Endothelial cell (in vitro differentiated cells): ENCODE measurements around the gene ORC4. TPM values are rescaled to one million over a fixed set of nuclear protein-coding genes. Genes with fewer than 3 reads are reported as not detected.

Experiments
- DNase-seq: peaks from one replicate; pipeline ENCODE4 v3.0.0; 2021; ENCODE audit warnings: low spot score
- H3K27ac Mint-ChIP-seq: one replicate; pipeline ENCODE4 v1.8.0; 2021; ENCODE audit warnings: mixed read lengths, inconsistent platforms; ENCODE audit not compliant: unreplicated experiment
- H3K27me3 Mint-ChIP-seq: one replicate; pipeline ENCODE4 v1.8.0; 2021; ENCODE audit warnings: mild to moderate bottlenecking, moderate library complexity, mixed read lengths, inconsistent platforms; ENCODE audit not compliant: unreplicated experiment
- H3K36me3 Mint-ChIP-seq: one replicate; pipeline ENCODE4 v1.8.0; 2021; ENCODE audit warnings: mild to moderate bottlenecking, low read depth, mixed read lengths, inconsistent platforms; ENCODE audit not compliant: unreplicated experiment
- H3K4me1 Mint-ChIP-seq: one replicate; pipeline ENCODE4 v1.8.0; 2021; ENCODE audit warnings: mild to moderate bottlenecking, mixed read lengths, inconsistent platforms; ENCODE audit not compliant: unreplicated experiment
- H3K4me3 Mint-ChIP-seq: one replicate; pipeline ENCODE4 v1.8.0; 2021; ENCODE audit warnings: mild to moderate bottlenecking, mixed read lengths, inconsistent platforms; ENCODE audit not compliant: unreplicated experiment
- H3K9me3 Mint-ChIP-seq: one replicate; pipeline ENCODE4 v1.8.0; 2021; ENCODE audit warnings: mixed read lengths, inconsistent platforms; ENCODE audit not compliant: unreplicated experiment
- total RNA-seq: library from RNA; stranded (reverse); fragmentation: NEBNext Ultra II Directional; extraction: Animal tissue kit (Norgen Biotek cat#: 25700); gene quantifications from one replicate; pipeline ENCODE4 v1.2.1, GENCODE V29; 2021; ENCODE audit not compliant: unreplicated experiment
- TF ChIP-seq, protein P1 (sequence below): fragments of 200-600 bp; sonication (generic); IDR thresholded peaks from one replicate; pipeline ENCODE4 v1.5.0; 2021; ENCODE audit warnings: antibody characterized with exemption; ENCODE audit not compliant: unreplicated experiment

The ORC4 gene
- total RNA-seq, 1 donor from 2014 or later = 41.3 TPM

DNA sequence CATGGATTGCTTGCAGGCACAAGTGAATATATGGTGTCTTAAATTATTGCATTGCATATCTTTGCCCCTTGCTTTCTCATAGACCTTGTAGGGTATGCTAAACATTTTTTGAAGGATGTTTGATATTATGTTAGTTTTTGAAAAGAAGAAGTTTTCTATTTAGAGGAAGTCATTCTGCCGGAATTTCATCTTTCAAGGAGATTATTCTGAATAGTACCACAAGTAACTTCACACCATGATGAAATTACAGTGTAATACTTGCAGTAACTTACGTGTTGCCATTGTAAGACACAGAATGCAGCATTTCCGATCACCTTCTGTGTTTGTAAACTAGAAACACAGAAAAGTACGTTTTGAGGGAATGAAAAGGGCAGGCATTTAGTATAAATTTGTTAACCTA is 103.8 kb downstream of the ORC4 start:
- peaks cover 1% of the 10 kb centered on the region for H3K27me3 Mint-ChIP-seq
- no peak overlapping the region for H3K27ac Mint-ChIP-seq
- H3K36me3 Mint-ChIP-seq = peaks cover 4% of the 10 kb centered on the region

DNA sequence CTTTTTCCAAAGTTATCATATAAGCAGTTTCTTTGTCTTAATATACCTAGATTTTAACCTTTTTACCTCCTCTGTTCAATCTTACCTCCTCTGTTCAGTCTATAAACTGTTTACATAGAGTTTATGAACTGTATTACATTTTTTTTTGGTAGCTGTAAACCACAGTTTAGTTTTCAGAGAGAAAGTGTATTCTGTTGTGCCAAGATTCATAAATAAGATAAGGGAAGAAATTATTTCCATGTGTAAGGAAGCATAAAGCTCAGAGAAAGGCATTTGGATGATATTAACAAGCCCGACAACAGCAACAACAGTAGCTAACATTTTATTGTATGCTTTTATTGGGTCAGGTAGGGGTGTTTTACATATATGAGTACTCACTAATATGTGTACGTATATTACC is 104.5 kb downstream of the ORC4 start:
- Mint-ChIP-seq H3K9me3 (no peaks in the 10 kb centered on the region), H3K27me3 (peaks cover 1% of the 10 kb centered on the region), H3K4me1 (no peaks in the 10 kb centered on the region), H3K4me3 (no peak overlapping the region), H3K27ac (no peak overlapping the region), H3K36me3 (peaks cover 4% of the 10 kb centered on the region)
- TF ChIP-seq, protein P1, sequence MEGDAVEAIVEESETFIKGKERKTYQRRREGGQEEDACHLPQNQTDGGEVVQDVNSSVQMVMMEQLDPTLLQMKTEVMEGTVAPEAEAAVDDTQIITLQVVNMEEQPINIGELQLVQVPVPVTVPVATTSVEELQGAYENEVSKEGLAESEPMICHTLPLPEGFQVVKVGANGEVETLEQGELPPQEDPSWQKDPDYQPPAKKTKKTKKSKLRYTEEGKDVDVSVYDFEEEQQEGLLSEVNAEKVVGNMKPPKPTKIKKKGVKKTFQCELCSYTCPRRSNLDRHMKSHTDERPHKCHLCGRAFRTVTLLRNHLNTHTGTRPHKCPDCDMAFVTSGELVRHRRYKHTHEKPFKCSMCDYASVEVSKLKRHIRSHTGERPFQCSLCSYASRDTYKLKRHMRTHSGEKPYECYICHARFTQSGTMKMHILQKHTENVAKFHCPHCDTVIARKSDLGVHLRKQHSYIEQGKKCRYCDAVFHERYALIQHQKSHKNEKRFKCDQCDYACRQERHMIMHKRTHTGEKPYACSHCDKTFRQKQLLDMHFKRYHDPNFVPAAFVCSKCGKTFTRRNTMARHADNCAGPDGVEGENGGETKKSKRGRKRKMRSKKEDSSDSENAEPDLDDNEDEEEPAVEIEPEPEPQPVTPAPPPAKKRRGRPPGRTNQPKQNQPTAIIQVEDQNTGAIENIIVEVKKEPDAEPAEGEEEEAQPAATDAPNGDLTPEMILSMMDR = no peak
- DNase-seq = no peak

More for the DNA sequence above, 103.8 kb downstream of the ORC4 start:
- Mint-ChIP-seq H3K4me1 (no peaks in the 10 kb centered on the region), H3K4me3 (no peak overlapping the region), H3K9me3 (no peaks in the 10 kb centered on the region)
- TF ChIP-seq, protein P1 = no peak
- no peak for DNase-seq

DNA sequence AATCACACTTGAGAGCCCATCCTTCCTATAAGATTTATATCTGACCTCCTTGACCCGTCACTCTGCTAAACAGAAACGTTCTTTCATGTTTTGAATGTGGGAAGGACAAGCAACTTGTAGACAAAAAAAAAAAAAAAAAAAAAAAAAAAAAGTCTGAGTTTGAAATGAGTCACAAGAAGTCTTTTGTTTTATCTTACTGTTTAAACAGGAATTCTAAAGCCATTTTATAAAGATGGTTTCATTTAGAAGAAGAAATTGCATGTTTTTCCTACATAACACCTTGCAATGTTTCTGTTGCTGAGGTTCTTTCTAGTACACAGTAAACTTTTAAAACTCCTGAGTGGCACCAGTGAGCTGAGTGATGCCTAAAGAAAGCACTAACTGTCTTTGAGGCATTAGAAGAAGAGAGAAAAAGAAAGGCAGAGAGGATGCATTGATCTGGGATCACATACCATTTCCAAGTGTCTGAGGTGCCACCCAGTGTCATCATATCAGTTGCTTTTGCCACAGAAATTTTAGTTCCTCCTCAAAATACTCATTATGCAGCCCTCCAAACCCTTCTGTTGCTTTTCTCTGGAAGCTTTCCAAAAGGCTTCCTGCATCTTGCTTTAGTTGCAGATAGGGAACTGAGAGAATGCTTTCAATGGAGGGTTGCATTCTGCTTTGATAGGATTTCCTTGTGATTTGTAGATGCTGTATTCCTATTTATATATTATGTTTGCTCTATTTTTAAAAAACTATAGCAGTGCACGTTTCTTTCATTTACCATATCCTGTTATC is 106.6 kb downstream of the ORC4 start:
- no peak overlapping the region for H3K27ac Mint-ChIP-seq
- TF ChIP-seq, protein P1 = no peak
- no peak overlapping the region for H3K4me3 Mint-ChIP-seq
- H3K27me3 Mint-ChIP-seq = peaks cover 1% of the 10 kb centered on the region
- DNase-seq = no peak
- H3K36me3 Mint-ChIP-seq = peaks cover 2% of the 10 kb centered on the region
- H3K4me1 Mint-ChIP-seq = peaks cover 4% of the 10 kb centered on the region
- no peaks in the 10 kb centered on the region for H3K9me3 Mint-ChIP-seq

DNA sequence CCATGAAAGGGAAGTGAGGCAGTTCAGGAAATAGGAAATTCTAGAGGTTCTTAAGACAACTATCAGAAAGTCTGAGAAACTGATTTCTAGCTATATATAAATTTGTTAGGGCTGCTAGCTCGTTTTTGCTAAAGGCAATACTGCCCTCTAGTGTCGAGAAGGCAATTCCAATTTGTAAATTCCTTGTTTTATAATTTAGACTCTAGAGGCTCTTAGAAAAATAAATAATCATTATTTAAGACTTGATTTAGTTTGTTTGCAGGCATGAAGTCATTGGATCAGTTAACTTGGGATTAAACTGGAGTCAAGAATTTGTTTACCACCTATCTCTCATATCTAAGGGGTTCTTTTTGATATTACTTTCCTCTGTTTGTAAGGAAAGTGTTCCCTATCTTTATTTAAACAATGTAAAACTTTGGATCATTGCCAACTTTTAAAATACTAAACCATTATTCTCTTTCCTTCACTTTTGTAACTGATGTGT is 109.5 kb downstream of the ORC4 start:
- no peak overlapping the region for H3K4me3 Mint-ChIP-seq
- peak; percentile 24 for DNase-seq
- H3K4me1 Mint-ChIP-seq = peaks cover 4% of the 10 kb centered on the region
- no peaks in the 10 kb centered on the region for H3K36me3 Mint-ChIP-seq
- H3K27ac Mint-ChIP-seq = peak overlapping the region; percentile 74
- H3K27me3 Mint-ChIP-seq = peaks cover 1% of the 10 kb centered on the region
- TF ChIP-seq, protein P1 = peak; percentile 92
- no peaks in the 10 kb centered on the region for H3K9me3 Mint-ChIP-seq

DNA sequence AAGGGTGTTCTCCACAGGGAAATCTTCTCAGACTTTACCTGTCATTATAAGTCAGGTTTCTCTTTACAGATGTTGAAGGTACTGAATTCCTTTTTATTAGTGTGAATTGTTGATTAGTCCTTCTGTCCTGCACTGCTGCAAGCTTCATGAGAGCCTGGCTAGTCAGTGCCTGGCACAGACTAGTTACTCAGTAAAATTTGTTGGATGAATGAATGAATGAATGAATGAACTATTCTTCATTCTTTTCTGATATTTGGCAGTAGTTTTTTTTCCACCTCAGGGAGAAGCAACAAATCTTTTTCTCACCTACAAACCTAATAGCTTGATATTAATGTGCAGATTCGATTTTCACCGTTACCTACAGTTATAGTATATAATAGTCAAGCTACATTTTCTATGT is 111.4 kb downstream of the ORC4 start:
- Mint-ChIP-seq H3K9me3 (no peaks in the 10 kb centered on the region), H3K27me3 (peaks cover 1% of the 10 kb centered on the region), H3K36me3 (no peaks in the 10 kb centered on the region), H3K27ac (no peak overlapping the region), H3K4me1 (peaks cover 9% of the 10 kb centered on the region), H3K4me3 (no peak overlapping the region)
- no peak for DNase-seq
- TF ChIP-seq, protein P1 = no peak
